HG03064 (cell line): Measurements from ENCODE around the gene FHIT.

ENCODE experiments used
- ATAC-seq: cut with Tn5 transposase; IDR thresholded peaks from one replicate; pipeline ENCODE4 v1.9.1; 2021; ENCODE audit warnings: low read depth; ENCODE audit not compliant: unreplicated experiment

The FHIT gene

DNA sequence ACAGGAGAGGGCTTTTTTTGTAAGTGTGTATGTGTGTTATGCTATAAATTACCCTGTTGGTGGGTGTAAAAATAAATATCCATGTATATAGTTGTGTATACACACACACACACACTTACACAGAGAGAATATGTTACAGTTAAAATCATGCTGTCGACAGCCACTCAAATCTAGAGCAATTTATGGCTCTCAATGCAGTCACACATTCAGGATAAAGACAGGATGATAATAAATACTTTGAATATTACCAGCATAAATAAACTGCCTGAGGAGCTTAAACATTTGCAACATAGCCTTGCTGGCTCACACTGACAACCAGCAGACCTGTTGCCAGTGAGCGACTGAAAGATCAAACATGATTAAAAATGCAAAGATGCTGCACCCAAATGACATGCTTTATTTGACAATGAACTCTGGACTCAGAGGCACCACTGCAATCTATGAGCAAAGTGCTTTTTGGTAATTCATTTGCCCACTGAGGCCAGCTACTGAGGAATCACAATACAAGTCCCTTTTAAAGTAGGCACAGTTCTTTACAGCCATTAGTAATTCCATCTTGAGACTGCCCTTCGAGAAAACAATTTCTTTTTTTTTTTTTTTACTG is 458.9 kb downstream of the FHIT start:
- no peak for ATAC-seq

- no peak for ATAC-seq
Measured at GRCh38 chr3:60788185-60788584, 463.1 kb downstream of the FHIT start.

DNA sequence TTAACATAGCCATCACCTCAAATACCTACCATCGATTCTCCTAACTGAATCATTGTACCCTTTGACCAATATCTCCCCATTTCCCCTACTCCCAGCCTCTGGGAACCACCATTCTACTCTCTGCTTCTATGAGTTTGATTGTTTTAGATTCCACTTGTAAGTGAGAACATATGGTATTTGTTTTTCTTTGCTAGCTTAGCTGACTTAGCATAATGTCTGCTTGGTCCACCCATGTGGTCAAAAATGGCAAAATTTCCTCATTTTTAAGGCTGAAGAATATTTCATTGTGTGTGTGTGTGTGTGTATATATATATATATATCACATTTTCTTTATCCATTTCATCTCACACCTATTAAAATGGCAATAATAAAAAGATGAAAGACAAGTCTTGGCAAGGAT is 469.3 kb downstream of the FHIT start:
- ATAC-seq = no peak

GRCh38 chr3:60779637-60780036 is 471.6 kb downstream of the FHIT start:
- no peak for ATAC-seq

DNA sequence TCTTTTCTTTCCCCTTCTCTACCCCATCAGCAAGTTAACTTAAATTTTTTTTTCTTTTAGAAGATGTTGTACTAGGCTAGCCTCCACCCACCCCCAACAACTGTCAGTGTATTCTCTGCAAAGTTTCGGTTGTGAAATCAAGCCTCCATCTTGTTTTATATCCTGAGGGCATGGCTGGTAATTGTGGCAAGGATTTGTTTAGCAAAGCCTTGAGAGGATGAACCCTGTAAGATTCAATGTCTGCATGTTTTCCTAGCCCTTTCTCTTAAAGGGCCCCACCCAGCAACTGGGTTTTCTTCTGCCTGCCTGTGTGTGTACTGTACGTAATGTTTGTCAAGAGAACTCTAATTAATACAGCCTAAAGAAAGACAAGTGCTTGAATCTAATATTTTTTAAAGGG is 475.3 kb downstream of the FHIT start:
- no peak for ATAC-seq

- no peak for ATAC-seq
Measured at GRCh38 chr3:60774617-60775016, 476.6 kb downstream of the FHIT start.

DNA sequence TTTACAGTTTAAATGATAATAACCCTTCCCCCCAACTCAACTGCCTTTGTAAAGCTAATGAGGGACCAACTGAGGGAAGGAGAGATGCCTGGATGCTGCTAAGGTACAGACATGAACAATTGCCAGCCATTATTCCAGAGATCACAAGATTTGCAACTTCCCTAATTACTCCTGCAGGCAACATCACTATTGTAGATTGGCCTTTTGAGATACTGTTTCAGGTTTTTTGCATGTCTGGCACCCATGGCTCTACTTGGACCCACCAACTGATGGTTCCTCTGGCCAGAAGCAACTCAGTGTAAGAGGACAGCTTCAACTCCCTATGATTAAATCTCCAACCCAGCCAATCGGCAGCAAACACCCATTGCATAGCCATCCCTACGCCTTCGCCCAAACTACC is 478.7 kb downstream of the FHIT start:
- no peak for ATAC-seq

GRCh38 chr3:60771766-60772165 is 479.5 kb downstream of the FHIT start:
- no peak for ATAC-seq

DNA sequence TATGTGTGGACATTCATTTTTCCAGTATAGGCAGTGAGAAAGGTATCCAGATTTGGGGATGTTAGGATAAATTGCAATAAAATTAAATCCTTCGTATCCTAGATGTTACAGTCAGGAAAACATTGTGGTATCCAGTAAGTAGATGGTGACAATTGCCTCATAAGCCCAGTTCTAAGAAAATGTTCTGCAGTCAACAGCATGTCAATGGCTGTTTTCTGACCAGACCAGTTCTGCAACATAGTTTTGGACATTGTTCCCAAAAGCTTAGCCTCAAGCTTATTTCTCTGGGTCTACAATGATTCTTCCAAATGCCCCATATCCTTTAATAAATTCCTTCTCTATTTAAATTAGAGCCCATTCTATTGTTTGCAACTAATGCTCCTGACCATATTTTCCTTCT is 480.7 kb downstream of the FHIT start:
- ATAC-seq = no peak

GRCh38 chr3:60767536-60767935 is 483.7 kb downstream of the FHIT start:
- no peak for ATAC-seq

- ATAC-seq = no peak
Measured at GRCh38 chr3:60765776-60766175, 485.5 kb downstream of the FHIT start.

DNA sequence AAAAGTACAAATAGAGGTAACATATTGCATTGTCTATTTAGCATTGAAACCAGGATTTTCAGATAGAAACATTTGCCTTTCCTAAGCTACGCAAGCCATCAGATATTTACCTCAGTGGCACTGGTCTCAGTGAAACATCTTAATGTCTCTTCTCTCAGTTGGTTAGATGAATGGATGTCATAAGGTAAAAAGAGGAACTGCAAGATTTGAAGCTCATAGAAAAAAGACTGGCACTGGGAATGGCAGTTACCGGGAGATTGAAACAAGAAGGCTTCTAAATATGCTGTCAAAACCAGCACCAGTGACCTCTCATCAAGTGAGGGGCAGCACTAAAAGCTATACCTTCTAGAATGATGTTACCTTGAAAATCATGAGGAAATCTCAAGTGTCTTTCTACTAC is 486.4 kb downstream of the FHIT start:
- ATAC-seq = no peak

- no peak for ATAC-seq
Measured at GRCh38 chr3:60760145-60760544, 491.1 kb downstream of the FHIT start.

DNA sequence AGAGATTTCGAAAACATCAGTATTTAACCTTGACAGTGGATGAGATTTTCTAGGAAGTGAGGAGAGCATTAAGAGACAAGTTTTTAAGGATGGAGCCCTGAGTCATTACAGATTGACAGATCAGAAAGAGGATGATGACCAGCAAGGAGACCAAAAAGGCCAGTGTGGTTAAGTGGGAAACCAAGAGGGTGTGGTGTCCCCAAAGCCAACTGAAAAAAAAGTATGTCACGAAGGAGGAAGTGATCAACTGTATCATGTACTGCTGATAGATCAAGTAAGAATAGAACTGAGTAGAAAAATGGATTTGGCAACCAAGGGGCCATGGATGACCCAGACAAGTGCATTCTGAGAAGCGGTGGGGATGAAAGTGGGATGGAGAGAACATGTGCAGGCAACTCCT is 491.8 kb downstream of the FHIT start:
- no peak for ATAC-seq

DNA sequence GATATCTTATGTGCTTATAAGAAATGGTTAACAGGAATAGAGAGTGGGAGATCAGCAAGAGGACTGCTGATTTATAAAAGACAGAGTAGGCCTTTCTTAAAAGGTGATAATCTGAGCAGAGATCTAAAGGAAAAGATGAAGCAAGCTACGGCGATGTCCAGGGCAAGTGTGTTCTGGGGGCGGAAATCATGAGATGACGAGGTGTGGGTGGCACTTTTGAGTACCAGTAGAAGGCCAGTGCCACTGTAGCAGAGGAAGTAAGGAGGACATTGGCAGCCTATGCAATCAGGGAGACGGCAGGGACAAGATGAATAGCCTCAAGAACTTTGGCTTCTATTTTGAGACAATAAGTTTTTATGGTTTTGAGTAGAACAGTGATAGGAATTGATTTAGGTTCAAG is 492.4 kb downstream of the FHIT start:
- no peak for ATAC-seq

GRCh38 chr3:60758171-60758570 is 493.1 kb downstream of the FHIT start:
- no peak for ATAC-seq

DNA sequence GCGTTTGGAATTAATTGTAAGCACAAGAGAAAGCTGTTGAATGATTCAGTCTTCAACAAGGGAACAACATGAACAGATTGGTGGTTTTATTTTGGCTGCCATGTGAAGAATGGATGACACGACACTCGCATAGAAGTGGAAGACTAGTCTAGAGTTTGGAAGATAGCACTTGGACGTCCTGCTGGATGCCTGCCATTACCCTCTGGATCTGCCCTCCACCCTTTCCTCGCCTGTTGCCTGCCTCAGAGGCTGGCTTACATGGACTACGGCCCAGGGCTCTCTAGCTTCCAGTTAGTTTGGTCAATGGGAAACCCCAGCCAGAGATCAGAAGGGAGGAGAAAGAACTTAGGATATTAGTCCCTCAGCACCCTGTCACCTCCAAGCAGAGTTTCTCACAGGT is 493.5 kb downstream of the FHIT start:
- no peak for ATAC-seq

GRCh38 chr3:60756241-60757030 is 494.8 kb downstream of the FHIT start:
- ATAC-seq = no peak

DNA sequence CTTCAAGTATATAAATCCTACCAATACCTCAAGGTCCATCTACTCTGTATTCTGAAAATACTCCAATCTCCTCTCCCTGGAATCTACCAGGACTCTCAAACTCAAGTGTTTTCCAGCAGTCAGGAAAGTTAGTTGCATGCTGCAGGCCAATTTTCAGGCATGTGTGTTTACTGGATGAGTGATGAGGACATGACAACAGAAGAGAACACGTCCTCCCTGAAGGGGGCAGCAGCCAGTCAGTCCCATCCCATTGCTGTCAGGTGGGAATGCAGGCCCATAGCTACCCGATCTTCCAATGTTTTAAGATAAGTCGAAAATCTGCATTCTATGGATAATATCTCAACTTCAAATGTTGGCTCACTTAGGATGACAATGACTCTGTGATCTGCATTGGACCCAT is 496.2 kb downstream of the FHIT start:
- ATAC-seq = no peak

GRCh38 chr3:60754617-60755016 is 496.6 kb downstream of the FHIT start:
- ATAC-seq = no peak

DNA sequence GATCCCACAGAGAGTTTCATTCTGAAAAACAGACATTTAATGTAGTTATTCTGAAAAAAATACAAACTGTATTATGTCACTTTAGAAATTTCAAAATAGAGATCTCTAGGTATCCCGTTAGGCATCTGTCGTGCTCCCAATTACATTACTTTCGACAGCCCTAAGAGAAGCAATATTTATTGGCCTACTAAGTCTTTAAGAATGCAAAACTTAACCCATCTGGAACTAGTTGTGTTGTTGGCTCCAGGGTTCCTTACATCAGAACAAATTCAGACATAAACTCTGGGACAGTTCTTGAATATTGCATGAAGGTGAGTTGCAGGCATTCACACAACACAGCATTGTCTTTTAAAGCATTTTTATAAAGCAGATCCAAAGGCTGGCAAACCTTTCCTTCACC is 498.4 kb downstream of the FHIT start:
- ATAC-seq = no peak

GRCh38 chr3:60746695-60747416 is 504.4 kb downstream of the FHIT start:
- ATAC-seq = no peak
